ENCODE measurements around the gene SAMD9L.

GRCh38 chr7:93146472-93147141, 1.6 kb downstream of the SAMD9L start:
- TF ChIP-seq ELF1 (IDR thresholded peaks at IDR 0.05): no peak
- no peak for TF ChIP-seq MXI1 (IDR thresholded peaks at IDR 0.05; ENCODE audit: low read depth, low read length)

Data from SK-N-SH (cell line).